LHCN-M2 (cell line): ENCODE results near the gene HUS1. TPM values are rescaled to one million over a fixed set of nuclear protein-coding genes. Genes with fewer than 3 reads are reported as not detected.
"Not testable (repeated sequence)": the region's sequence is repeated elsewhere in the genome, so short reads cannot be mapped to it uniquely, and the experiment has no call there.

Source experiments
- DNase-seq: peaks from one replicate; pipeline ENCODE4 v3.0.0-alpha.2; 2012; ENCODE audit warnings: low read depth
- polyA plus RNA-seq: library from polyadenylated mRNA; unstranded; fragments of >200 nt; gene quantifications from one replicate; pipeline ENCODE4 v1.2.1, GENCODE V29; 2012; ENCODE audit warnings: missing spikeins
- total RNA-seq: library from RNA; depleted of rRNA; stranded (reverse); fragments of >200 nt; gene quantifications from 2 replicates; pipeline ENCODE4 v1.2.3, GENCODE V29; 2014; rRNA removed

Gene HUS1
- total RNA-seq, result 47.7 and 57.2 TPM in 2 replicates
- 31.1 TPM for polyA plus RNA-seq

- peak; percentile 95 for DNase-seq
Observed at GRCh38 chr7:47979145-47979831, at the start of gene HUS1. Gene HUS1 (minus strand): TSS chr7:47979615. CDS start chr7:47979519, 96 bp downstream.

DNA sequence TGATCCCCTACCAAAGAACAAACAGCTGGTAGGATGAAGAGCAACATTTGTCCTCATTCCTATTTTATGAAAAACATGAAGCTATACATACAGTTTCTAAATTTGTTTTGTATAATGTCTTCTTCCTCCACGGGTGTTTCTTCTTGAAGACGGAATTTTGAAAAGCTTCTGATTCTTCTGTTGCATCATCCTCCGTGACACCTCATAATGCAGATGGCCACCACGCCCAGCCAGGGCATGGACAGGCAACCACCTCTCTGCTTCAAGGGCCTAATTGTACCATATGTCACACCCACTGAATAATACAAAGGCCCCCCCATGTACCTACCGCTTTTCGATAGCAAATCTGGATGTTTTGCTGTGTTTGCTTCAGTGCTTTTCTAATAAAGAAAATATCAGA, 49.5 kb upstream of the HUS1 start, which contains the start of gene SUN3:
Gene SUN3, minus strand, starts transcription at position 170 of the 400 bp plus-strand sequence. Its CDS starts 169 bp downstream, at position 1.
- no peak for DNase-seq

GRCh38 chr7:48025624-48026023, 46.2 kb upstream of the HUS1 start:
- DNase-seq, result no peak

- DNase-seq, result no peak
Observed at GRCh38 chr7:48017674-48018073, 38.3 kb upstream of the HUS1 start.

DNA sequence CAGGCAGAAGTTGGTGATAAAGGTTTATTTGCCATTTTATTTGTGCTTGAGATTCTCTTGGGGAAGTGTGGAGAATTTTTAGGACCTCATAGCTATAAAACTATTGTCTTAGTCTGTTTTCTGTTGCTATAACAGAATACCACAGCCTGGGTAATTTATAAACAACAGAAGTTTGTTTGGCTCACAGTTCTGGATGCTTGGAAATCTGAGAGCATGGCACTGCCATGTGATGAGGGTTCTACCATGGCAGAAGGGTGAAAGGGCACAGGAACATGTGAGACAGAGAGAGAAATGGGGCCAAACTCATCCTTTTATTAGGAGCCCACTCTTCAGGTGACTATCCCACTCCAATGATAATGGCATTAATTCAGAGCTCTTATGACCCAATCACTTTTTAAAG, 37.2 kb upstream of the HUS1 start:
- DNase-seq, result no peak

DNA sequence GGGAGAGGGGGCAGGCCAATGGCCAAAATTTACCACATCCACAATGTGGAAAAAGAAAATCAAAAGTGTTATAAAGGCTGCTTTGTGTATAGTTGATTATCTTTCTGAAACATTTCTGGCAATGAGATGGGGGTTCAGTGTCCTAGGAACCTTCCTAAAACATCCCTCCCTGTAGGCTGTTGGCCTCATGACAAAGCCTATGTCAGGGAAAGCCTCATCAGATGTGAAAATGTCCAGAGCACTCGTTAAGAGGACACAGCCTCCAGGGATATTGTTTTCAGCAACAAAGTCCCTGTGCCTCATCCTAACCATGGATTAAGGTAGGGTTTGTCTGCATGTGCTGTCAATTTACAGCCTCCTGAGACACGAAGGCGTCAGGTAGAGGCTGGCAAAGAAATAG, 32.5 kb upstream of the HUS1 start:
- no peak for DNase-seq

GRCh38 chr7:48011323-48011722, 31.9 kb upstream of the HUS1 start:
- no peak for DNase-seq

DNA sequence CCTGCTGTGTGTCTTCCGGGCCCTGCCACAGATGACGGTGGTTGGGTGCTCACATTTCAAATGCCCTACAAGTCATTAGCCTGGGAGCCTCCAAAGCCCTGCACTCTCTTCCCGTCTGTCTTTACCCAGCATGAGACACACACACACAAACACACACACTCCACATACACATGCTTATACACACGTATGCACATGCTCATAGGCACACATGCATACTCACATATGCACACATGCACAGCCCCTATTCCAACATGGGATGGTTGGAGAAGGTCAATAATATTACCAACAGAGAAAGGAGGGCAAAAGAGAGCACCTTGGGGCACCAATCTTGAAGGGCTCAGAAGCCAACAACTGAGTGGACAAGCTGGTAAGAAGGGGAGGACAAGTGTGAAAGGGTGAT, 30.5 kb upstream of the HUS1 start:
- DNase-seq, result no peak

DNA sequence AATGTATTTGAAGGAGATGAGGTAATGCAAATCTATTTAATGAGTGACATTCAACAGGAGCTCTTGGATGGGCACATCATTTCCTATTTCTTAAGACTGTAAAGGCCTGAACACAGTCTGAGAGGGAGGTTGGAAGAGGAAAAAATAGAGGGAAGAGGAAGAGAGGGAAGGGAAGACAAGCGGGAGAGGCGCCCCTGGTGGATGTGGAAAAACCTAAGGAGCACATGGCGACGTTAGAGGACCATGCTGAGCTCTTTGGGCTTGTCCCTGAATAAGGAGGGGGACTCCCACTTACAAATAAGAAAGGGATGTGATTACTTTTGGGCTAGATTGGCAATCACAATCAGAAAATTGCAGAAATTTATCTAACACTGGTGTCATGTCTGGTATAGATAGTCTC, 29.8 kb upstream of the HUS1 start:
- no peak for DNase-seq

- DNase-seq, result no peak
Observed at GRCh38 chr7:48006866-48007265, 27.5 kb upstream of the HUS1 start.

DNA sequence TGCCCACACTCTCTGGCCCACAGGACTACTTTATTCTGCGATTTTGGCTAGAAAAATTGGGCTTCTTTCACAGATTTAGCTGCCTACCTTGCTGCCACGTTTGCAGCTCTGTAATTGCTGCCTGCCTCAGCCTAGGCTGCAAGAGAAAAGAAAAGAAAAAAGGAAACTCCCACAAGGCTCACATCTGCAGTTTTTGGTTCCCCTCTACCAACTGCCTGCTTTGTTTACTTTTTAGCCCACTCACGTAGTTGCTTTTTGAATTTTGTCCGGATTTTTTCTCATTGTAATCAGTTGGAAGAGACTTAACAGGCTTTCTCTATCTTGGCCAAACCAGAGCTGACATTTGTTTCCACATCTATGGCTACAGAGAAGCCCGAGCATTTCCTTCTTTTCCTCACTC, 25.2 kb upstream of the HUS1 start:
- no peak for DNase-seq

DNA sequence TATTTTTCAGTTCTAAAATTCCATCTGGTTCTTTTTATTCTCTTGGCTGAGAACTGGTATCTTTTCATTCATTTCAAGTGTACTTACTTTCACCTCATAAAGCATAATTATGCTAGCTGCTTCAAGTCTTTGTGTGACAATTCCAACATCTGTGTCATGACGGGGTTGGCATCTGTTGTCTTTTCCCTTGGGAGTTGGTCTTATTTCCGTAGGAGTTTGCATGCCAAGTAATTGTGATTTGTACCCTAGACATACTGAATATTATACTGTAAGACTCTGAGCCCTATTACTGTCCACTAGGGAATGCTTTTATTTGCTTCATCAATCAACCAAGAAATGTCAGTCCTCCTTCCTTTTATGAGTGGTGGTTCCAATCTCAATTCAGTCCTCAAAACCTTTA, 24.6 kb upstream of the HUS1 start:
- DNase-seq, result peak; percentile 46

GRCh38 chr7:48000164-48000563, 20.7 kb upstream of the HUS1 start:
- peak; percentile 31 for DNase-seq

GRCh38 chr7:47999413-47999812, 20.0 kb upstream of the HUS1 start:
- DNase-seq, result no peak

DNA sequence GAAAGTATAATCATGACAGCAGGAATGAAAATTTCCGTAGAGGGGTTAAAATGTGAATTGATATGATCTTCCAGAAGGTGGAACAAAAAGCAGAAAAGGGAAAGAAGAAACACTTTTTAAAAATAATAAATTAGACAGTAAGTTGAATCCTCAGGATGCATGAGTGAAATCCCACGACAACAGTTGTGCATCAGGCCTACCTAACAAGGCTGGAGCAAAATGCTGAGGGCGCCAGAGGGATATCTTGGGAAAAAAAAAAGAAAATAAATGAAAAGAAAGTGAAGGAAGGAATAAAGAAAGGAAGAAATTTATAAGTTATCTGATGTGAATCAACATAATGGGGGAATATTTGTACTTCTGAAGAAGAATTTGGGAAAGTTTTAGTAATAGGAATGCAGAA, 13.0 kb upstream of the HUS1 start:
- DNase-seq, result no peak

GRCh38 chr7:47991741-47992311, 12.4 kb upstream of the HUS1 start:
- peak; percentile 70 for DNase-seq

DNA sequence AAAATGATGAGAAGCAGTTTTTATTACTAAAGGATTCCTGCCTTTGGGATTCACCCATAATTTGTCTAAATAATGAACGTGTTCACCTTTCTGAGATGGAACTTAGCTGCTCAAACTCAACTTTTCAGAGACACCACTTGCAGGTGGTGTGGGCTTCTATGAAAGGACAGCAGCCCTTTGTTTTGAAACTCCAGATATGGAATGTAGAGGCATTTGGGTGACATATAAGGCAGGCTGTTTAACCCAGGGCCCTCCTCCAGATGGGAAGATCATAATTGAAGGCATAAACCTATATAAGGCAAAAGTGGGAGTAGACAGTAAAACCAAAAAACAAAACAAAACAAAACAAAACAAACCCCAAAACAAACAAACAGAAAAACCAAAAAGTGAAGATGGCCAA, 11.9 kb upstream of the HUS1 start:
- no peak for DNase-seq

GRCh38 chr7:47990592-47990991, 11.2 kb upstream of the HUS1 start:
- DNase-seq, result no peak

DNA sequence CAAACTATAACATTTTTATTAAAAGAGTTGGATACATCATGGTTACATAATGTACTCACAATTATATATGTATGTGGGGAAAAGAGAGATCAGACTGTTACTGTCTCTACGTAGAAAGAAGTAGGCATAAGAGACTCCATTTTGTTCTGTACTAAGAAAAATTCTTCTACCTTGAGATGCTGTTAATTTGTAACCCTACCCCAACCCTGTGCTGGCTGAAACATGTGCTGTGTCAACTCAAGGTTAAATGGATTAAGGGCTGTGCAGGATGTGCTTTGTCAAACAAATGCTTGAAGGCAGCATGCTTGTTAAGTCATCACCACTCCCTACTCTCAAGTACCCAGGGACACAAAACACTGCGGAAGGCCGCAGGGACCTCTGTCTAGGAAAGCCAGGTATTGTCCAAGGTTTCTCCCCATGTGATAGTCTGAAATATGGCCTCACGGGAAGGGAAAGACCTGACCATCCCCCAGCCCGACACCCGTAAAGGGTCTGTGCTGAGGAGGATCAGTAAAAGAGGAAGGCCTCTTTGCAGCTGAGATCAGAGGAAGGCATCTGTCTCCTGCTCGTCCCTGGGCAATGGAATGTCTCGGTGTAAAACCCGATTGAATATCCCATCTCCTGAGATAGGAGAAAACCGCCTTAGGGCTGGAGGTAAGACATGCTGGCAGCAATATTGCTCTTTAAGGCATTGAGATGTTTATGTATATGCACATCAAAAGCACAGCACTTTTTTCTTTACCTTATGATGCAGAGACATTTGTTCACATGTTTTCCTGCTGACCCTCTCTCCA, 10.4 kb upstream of the HUS1 start:
- DNase-seq, result peak; percentile 13

DNA sequence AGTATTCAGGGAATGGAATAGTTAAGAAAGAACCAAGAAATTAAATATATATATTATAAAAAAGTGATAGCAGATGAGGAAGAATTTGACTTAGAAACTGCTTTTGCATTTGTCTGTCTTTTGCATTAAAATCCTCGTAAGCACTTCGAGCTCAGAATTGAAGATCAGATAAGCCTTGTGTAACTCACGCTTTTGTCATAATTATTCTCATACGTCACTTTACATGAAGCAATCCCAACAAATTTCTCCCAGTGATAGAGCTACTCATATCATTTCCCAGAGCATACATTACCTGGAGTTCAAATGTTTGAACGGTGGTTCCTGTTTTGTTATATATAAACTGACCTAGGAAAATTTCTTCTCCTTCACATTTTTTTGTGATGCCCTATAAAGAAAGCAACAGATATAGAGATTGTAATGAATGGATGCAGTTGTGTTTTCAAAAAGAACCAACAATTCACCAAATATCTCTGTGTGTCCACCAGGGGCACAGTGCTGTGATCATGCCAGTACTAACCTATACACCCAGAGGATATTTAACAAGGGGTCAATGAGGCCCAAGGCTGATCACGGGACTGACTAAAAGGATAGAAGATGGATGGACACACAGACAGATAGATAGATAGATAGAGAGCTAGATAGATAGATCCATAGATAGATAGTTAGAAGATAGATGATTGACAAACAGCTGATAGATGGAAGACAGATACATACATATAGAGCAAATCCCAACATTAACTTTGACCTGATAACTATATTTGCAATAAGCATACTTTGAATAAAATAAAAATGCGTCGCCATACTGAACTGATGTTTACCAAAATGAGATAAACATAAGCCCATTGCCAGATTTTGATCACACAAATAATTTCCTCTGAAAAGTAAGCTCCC, 9.3 kb upstream of the HUS1 start:
- DNase-seq, result no peak

DNA sequence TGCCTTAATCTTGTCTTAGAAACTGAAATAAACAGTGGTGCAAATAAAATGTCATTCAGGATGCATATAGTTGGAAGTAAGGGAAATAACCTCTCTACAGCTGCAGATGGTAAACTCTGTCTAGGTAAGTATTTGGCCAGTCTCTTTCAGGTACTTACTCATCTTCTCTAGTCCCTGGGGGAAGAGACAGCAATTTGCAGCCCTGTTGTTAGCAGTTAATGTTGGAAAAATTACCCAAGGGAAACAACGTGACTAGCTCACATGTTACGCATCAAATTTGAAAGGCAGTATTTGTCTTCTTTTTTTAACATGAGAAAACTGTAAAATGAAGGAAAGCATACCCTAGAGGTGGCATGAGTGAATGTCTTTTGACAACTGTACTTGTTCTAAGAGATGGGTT, 3.2 kb upstream of the HUS1 start:
- DNase-seq, result peak; percentile 34

- not testable (repeated sequence) for DNase-seq
Observed at GRCh38 chr7:47980648-47981047, 1.2 kb upstream of the HUS1 start.
